ENCODE measurements around the gene UBE2L5.

GRCh38 chr13:30466358-30466714 lies 44.0 kb downstream of the UBE2L5 start:
- TF ChIP-seq POLR2AphosphoS5 (IDR thresholded peaks at IDR 0.05; ENCODE audit: borderline replicate concordance, low read depth, low read length), result no peak
- TF ChIP-seq EZH2 (IDR thresholded peaks at IDR 0.05), result no peak

All from SK-N-MC (cell line).